GM21825 (cell line): ENCODE data around the gene DLGAP1.

Source experiments
- ATAC-seq: cut with Tn5 transposase; IDR thresholded peaks from one replicate; pipeline ENCODE4 v1.9.1; 2021; ENCODE audit warnings: mild to moderate bottlenecking, moderate library complexity; ENCODE audit not compliant: unreplicated experiment

Gene DLGAP1

GRCh38 chr18:3836483-3837335, 618.4 kb downstream of the DLGAP1 start:
- ATAC-seq = no peak

- no peak for ATAC-seq
These were observed 623.0 kb downstream of the DLGAP1 start for GRCh38 chr18:3832025-3832638.

DNA sequence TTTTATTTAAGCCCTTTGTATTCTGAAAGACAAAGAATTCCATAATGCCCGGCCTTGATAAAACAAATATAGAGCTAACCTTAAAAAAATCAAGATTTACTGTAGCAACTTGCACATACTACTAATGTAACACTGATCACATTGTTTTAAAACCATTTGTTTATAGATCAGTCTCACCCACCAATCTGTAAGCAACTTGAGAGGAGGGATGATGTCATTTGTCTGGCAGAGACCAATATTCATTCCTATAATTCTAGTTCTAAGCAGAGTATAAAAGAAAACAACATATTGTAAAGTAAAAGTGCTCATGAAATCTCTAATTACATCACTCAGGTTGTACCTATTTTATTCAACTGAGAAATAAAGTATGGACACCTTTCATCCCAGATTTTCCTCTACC, 624.5 kb downstream of the DLGAP1 start:
- ATAC-seq = no peak

DNA sequence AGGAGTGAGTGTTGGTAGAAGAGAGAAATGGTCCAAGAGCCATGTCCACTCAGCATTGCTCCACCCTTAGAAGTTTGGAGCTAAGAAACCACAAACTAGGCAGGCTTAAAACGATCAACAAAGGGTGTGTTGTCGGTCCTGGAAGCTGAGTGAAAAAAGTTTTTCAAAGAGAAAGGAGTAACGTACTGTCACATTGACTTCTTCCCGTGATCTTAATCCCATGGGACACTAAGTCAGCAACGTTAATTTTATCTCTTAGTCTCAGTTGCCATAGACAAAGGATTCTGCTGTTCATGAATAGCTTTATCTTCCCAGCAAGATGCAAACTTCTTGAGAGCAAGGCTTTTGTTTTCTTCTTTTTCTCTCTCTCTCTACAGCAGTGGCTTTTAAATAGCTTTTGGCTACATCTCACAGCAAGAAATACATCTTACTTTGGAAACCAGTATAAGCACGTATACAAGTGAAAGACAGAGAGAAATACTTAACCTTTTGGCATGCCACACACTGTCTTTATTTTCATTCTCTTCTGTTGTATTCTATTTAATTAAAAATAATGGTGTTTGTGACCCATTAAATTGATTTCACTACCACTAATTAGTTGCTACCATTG, 627.8 kb downstream of the DLGAP1 start:
- ATAC-seq = no peak

DNA sequence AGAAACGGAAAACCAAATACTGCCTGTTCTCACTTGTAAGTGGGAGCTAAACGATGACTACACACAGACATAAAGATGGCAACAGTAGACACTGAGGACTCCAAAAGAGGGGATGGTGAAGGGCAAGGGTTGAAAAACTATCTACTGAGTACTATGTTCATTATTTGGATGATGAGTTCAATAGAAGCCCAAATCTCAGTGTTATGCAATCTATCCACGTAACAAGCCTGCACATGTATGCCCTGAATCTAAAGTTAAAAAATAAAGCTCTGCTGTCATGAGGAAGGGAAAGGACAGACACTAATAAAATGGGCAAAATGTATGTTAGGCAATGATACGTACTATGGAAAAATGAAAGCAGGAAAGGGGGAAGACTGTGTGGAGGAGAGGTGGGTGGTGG, 629.1 kb downstream of the DLGAP1 start:
- no peak for ATAC-seq

- ATAC-seq = no peak
These were observed 631.0 kb downstream of the DLGAP1 start for GRCh38 chr18:3824101-3824500.

- ATAC-seq = no peak
These were observed 632.0 kb downstream of the DLGAP1 start for GRCh38 chr18:3823073-3823472.

DNA sequence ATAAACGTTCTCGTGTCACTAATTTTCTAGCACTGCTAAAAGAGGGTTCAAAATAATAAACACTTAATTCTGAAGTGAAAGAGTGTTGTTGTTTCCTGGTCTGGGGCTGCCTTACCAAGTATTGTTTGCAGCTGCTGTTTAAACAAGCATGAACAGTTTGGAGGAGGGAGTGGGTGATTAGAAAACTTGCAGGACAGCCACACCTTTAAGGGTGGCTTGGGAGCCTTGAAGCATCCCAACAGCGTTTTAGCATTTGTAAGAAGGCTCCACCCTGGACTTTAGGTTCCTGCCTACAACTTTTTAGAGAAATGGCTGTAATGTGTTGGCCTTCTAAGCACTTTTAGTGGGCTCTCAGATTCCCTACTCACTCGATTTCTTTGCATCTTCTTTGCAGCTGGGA, 633.6 kb downstream of the DLGAP1 start:
- no peak for ATAC-seq

- ATAC-seq = no peak
These were observed 635.1 kb downstream of the DLGAP1 start for GRCh38 chr18:3819961-3820360.

DNA sequence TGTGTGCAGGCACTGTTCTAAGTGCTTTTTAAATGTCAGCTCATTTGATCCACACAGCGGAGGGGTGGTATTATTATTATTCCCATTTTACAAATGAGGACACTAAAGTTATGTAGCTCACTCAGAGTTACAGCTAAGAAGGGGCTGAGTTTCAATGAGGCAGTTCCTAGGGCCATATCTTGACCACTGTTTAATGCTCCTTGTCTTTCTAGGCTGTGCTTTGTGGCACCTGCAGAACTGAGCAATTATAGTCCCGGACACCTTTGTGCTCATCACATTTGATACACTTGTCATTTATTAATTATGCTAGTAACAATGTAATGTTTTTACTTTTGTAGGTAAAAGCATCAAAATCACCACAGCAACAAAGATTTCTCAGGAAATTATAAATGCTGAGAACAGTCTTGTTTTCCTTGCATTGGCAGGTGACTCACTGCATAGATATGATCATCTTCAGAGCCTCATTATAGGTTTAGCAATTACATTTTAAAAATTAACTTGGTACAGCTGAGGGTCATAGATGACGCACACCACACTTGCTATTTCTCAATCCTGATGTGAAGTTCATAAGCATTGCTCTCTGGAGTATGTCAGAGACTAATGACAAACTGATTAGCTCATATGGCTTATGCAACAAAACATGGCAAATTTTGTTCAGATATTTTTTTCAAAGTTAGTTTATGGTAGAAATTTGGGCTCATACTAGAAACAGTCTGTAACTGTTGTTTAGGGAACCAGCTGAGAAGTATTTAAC, 638.3 kb downstream of the DLGAP1 start:
- no peak for ATAC-seq

GRCh38 chr18:3815991-3816390, 639.1 kb downstream of the DLGAP1 start:
- no peak for ATAC-seq

- ATAC-seq = no peak
These were observed 640.3 kb downstream of the DLGAP1 start for GRCh38 chr18:3814816-3815215.

DNA sequence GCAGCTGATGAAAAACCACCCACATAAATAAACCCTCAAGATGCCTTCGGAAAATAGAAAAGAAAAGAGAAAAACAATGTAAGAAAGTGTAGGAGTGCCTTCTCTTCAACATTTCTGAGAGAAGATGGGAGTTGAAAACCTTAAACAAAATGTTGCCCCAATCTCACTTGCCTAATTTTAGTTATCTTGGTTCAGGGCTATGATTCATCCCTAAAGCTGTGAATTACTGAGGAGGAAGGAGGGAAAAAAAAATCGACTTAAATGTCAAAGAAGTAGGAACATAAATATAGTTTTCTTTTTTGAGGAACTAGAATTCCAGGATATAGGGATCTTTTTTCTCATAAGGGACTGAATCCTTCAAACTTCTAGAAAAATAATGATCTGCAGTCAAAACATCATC, 644.8 kb downstream of the DLGAP1 start:
- ATAC-seq = no peak

GRCh38 chr18:3808985-3809780, 645.9 kb downstream of the DLGAP1 start:
- ATAC-seq = no peak

DNA sequence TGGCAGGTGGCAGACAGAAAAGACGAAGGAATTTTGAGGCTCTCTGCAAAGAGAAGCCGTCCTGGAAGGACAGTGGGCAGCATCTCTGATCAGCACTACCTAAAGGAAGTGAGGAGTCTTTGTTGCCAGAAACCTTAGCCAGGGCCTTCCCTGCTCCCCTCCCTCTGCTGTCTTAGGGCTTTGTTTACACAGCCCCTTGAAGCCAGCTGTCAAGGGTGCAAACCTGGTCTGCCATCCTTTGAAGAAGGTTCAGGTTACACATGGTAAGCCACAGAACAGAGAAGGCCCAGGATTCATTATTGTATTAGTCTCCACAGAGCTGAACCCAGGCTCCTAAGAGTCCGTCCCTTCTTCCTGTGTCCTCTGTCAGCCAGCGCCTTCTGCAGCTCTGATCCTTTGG, 648.5 kb downstream of the DLGAP1 start:
- no peak for ATAC-seq

DNA sequence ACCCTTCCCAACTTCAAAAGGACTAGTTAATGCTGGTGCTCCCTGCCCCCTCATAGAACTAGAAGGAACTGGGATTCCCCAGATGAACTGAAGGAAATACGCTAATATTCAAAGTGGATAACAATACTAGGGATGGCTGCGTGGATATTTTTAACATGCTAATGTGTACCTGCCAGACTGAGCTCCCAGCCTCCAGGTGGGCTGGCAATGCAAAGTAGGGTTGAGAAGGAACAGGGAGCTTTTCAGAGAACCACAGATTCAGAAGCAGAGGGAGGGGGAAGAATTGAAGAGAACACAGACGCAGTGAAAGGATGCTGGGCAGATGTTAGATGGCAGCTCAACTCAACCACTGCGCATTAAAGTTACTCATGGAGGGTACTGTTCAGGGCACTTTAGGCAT, 650.8 kb downstream of the DLGAP1 start:
- no peak for ATAC-seq

- ATAC-seq = no peak
These were observed 651.8 kb downstream of the DLGAP1 start for GRCh38 chr18:3803350-3803749.

DNA sequence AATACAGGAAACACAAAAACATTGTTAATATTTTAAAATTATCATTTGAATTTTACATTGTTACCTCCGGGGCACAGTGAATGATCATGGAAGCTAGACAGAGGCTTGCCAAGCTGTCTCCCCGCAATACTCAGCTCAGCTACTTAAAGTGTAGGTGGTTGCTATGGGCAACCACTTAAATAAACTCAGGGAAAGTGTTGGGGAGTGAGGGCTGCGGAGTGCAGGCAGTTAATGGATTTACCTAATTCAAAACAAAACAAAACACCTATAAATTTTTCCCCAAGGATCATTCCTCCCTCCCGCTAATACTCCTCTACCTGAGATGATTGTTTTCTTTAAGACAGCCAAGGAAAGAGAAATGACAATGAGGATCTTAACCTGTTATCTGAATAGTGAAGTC, 655.6 kb downstream of the DLGAP1 start:
- ATAC-seq = no peak

DNA sequence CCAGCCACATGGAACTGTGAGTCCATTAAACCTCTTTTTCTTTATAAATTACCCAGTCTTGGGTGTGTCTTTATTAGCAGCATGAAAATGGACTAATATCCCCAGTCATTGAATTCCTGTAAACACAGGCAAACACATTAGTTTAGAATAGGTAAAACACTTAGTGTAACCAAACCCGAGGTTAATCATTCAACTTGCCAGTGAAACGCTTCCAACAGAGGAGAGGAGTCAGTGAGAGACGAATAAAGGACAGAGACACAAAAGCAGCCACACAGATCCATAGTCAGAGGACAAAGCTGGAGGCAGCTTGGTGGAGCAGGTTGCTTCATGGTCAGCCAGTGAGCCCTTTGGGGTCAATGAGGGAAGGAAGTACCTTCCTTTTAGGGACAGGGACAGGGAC, 657.1 kb downstream of the DLGAP1 start:
- no peak for ATAC-seq

- ATAC-seq = no peak
These were observed 658.7 kb downstream of the DLGAP1 start for GRCh38 chr18:3796434-3796833.
